ENCODE data around the gene TXNDC2. TPM values are rescaled to one million over a fixed set of nuclear protein-coding genes. Genes with fewer than 3 reads are reported as not detected.
A peak's percentile ranks its signal among the peaks of the same experiment; 100 is the strongest.

TXNDC2 gene
- total and polyA plus RNA-seq, 2 donors (not counting 1 experiment from before 2014, with no cell fraction given): 0.15 TPM; not detected in 1

GRCh38 chr18:9845256-9845655 lies 40.5 kb upstream of the TXNDC2 start:
- no peaks in the 10 kb centered on the region for H3K36me3 ChIP-seq (ENCODE audit: control insufficient read depth, insufficient read depth, low read length)
- H3K9me3 ChIP-seq (ENCODE audit: control insufficient read depth, insufficient read depth, low read depth, low read length): no peaks in the 10 kb centered on the region
- no peaks in the 10 kb centered on the region for H3K79me2 ChIP-seq (ENCODE audit: control insufficient read depth, insufficient read depth, low read length)
- H3K27ac ChIP-seq (ENCODE audit: insufficient read depth, low read length): no peak overlapping the region
- TF ChIP-seq EZH2 (IDR thresholded peaks at IDR 0.05; ENCODE audit: low read length, missing control alignments) (no peak), CTCF (conservative IDR thresholded peaks at IDR 0.05 in 1 of 2, IDR thresholded peaks at IDR 0.05 in 1 of 2; ENCODE audit: low read depth in 1 of 2, low read length in 2 of 2) (no peak)
- H3K4me1 ChIP-seq (ENCODE audit: control insufficient read depth, extremely low read depth, insufficient read depth, low read length): no peaks in the 10 kb centered on the region
- H3K4me3 ChIP-seq (replicated peaks in 1 of 4; ENCODE audit: control extremely low read depth in 1 of 4, insufficient read depth in 1 of 4, low read depth in 3 of 4, low read length in 4 of 4): no peak overlapping the region
- peak in 1 of 2 donors; percentile 13 for DNase-seq (ENCODE audit: low read depth in 2 of 2)
- no peak overlapping the region for H3K9ac ChIP-seq (ENCODE audit: insufficient read depth, low read length)
- H4K20me1 ChIP-seq (ENCODE audit: control insufficient read depth, extremely low read depth, insufficient read depth, low read length): no peaks in the 10 kb centered on the region
- H3K4me2 ChIP-seq (ENCODE audit: extremely low read depth, insufficient read depth, low read length): no peak overlapping the region
- no peaks in the 10 kb centered on the region for H3K27me3 ChIP-seq (ENCODE audit: control insufficient read depth, insufficient read depth, low read length)
- no peak overlapping the region for H2AFZ ChIP-seq (ENCODE audit: low read length)

- no peak overlapping the region for H2AFZ ChIP-seq (ENCODE audit: low read length)
- no peaks in the 10 kb centered on the region for H3K9me3 ChIP-seq (ENCODE audit: control insufficient read depth, insufficient read depth, low read depth, low read length)
- H3K9ac ChIP-seq (ENCODE audit: insufficient read depth, low read length): no peak overlapping the region
- H3K79me2 ChIP-seq (ENCODE audit: control insufficient read depth, insufficient read depth, low read length): no peaks in the 10 kb centered on the region
- H3K4me3 ChIP-seq (replicated peaks in 1 of 4; ENCODE audit: control extremely low read depth in 1 of 4, insufficient read depth in 1 of 4, low read depth in 3 of 4, low read length in 4 of 4): peak overlapping the region in 1 of 4 experiments; percentile 6
- H3K36me3 ChIP-seq (ENCODE audit: control insufficient read depth, insufficient read depth, low read length): no peaks in the 10 kb centered on the region
- TF ChIP-seq EZH2 (IDR thresholded peaks at IDR 0.05; ENCODE audit: low read length, missing control alignments) (no peak), CTCF (conservative IDR thresholded peaks at IDR 0.05 in 1 of 2, IDR thresholded peaks at IDR 0.05 in 1 of 2; ENCODE audit: low read depth in 1 of 2, low read length in 2 of 2) (no peak)
- H3K4me2 ChIP-seq (ENCODE audit: extremely low read depth, insufficient read depth, low read length): no peak overlapping the region
- DNase-seq (ENCODE audit: low read depth in 2 of 2): peak in 1 of 2 donors; percentile 71
- H4K20me1 ChIP-seq (ENCODE audit: control insufficient read depth, extremely low read depth, insufficient read depth, low read length): no peaks in the 10 kb centered on the region
- no peaks in the 10 kb centered on the region for H3K27me3 ChIP-seq (ENCODE audit: control insufficient read depth, insufficient read depth, low read length)
- no peaks in the 10 kb centered on the region for H3K4me1 ChIP-seq (ENCODE audit: control insufficient read depth, extremely low read depth, insufficient read depth, low read length)
- H3K27ac ChIP-seq (ENCODE audit: insufficient read depth, low read length): no peak overlapping the region
These were observed 39.4 kb upstream of the TXNDC2 start for GRCh38 chr18:9846162-9846925.

GRCh38 chr18:9848170-9848879 lies 37.4 kb upstream of the TXNDC2 start:
- no peak for DNase-seq (ENCODE audit: low read depth in 2 of 2)
- Histone ChIP-seq H3K36me3 (ENCODE audit: control insufficient read depth, insufficient read depth, low read length) (no peaks in the 10 kb centered on the region), H3K4me1 (ENCODE audit: control insufficient read depth, extremely low read depth, insufficient read depth, low read length) (no peaks in the 10 kb centered on the region), H3K4me2 (ENCODE audit: extremely low read depth, insufficient read depth, low read length) (no peak overlapping the region), H3K27ac (ENCODE audit: insufficient read depth, low read length) (no peak overlapping the region), H3K9me3 (ENCODE audit: control insufficient read depth, insufficient read depth, low read depth, low read length) (no peaks in the 10 kb centered on the region), H4K20me1 (ENCODE audit: control insufficient read depth, extremely low read depth, insufficient read depth, low read length) (no peaks in the 10 kb centered on the region), H3K27me3 (ENCODE audit: control insufficient read depth, insufficient read depth, low read length) (no peaks in the 10 kb centered on the region), H3K9ac (ENCODE audit: insufficient read depth, low read length) (no peak overlapping the region), H3K79me2 (ENCODE audit: control insufficient read depth, insufficient read depth, low read length) (no peaks in the 10 kb centered on the region), H3K4me3 (replicated peaks in 1 of 4; ENCODE audit: control extremely low read depth in 1 of 4, insufficient read depth in 1 of 4, low read depth in 3 of 4, low read length in 4 of 4) (no peak overlapping the region), H2AFZ (ENCODE audit: low read length) (no peak overlapping the region)
- TF ChIP-seq EZH2 (IDR thresholded peaks at IDR 0.05; ENCODE audit: low read length, missing control alignments) (no peak), CTCF (conservative IDR thresholded peaks at IDR 0.05 in 1 of 2, IDR thresholded peaks at IDR 0.05 in 1 of 2; ENCODE audit: low read depth in 1 of 2, low read length in 2 of 2) (no peak)
